ENCODE measurements around the gene PPP6R1.

PPP6R1 gene

GRCh38 chr19:55247621-55248099 lies 11.2 kb downstream of the PPP6R1 start:
- H3K36me3 ChIP-seq (ENCODE audit: insufficient read depth, low read length): peaks cover 25% of the 10 kb centered on the region; the same call in 1 of the 2 replicates
- TF ChIP-seq EZH2 (IDR thresholded peaks at IDR 0.05) (no peak), FOXP2 (optimal IDR thresholded peaks at IDR 0.05; ENCODE audit: control extremely low read depth, extremely low read length, insufficient read depth) (no peak), POLR2AphosphoS5 (IDR thresholded peaks at IDR 0.05; ENCODE audit: borderline replicate concordance, low read depth, low read length) (no peak)
- H3K9me3 ChIP-seq (ENCODE audit: low read depth, low read length): no peaks in the 10 kb centered on the region
- no peak overlapping the region for H3K9ac ChIP-seq (ENCODE audit: insufficient read length)
- no peak overlapping the region for H3K27ac ChIP-seq
- no peak for DNase-seq (ENCODE audit: low read depth, low spot score)
- H3K4me3 ChIP-seq: no peak overlapping the region

GRCh38 chr19:55246462-55247451 lies 12.1 kb downstream of the PPP6R1 start:
- no peak for TF ChIP-seq EZH2 (IDR thresholded peaks at IDR 0.05)
- TF ChIP-seq FOXP2 (optimal IDR thresholded peaks at IDR 0.05; ENCODE audit: control extremely low read depth, extremely low read length, insufficient read depth): no peak
- TF ChIP-seq POLR2AphosphoS5 (IDR thresholded peaks at IDR 0.05; ENCODE audit: borderline replicate concordance, low read depth, low read length): no peak
- no peak overlapping the region for H3K9ac ChIP-seq (ENCODE audit: insufficient read length)
- H3K4me3 ChIP-seq: no peak overlapping the region
- H3K27ac ChIP-seq: no peak overlapping the region
- no peak for DNase-seq (ENCODE audit: low read depth, low spot score)
- H3K36me3 ChIP-seq (ENCODE audit: insufficient read depth, low read length): peaks cover 34% of the 10 kb centered on the region
- H3K9me3 ChIP-seq (ENCODE audit: low read depth, low read length): no peaks in the 10 kb centered on the region

GRCh38 chr19:55245236-55245904 lies 13.4 kb downstream of the PPP6R1 start:
- Histone ChIP-seq H3K9ac (ENCODE audit: insufficient read length) (no peak overlapping the region), H3K36me3 (ENCODE audit: insufficient read depth, low read length) (peaks cover 44% of the 10 kb centered on the region), H3K27ac (no peak overlapping the region), H3K4me3 (no peak overlapping the region), H3K9me3 (ENCODE audit: low read depth, low read length) (no peaks in the 10 kb centered on the region)
- DNase-seq (ENCODE audit: low read depth, low spot score): no peak
- TF ChIP-seq FOXP2 (optimal IDR thresholded peaks at IDR 0.05; ENCODE audit: control extremely low read depth, extremely low read length, insufficient read depth) (no peak), POLR2AphosphoS5 (IDR thresholded peaks at IDR 0.05; ENCODE audit: borderline replicate concordance, low read depth, low read length) (no peak), EZH2 (IDR thresholded peaks at IDR 0.05) (no peak)

GRCh38 chr19:55244004-55244680 lies 14.7 kb downstream of the PPP6R1 start:
- H3K27ac ChIP-seq: no peak overlapping the region
- no peak overlapping the region for H3K4me3 ChIP-seq
- no peak overlapping the region for H3K9ac ChIP-seq (ENCODE audit: insufficient read length)
- no peak for DNase-seq (ENCODE audit: low read depth, low spot score)
- H3K9me3 ChIP-seq (ENCODE audit: low read depth, low read length): no peaks in the 10 kb centered on the region
- TF ChIP-seq POLR2AphosphoS5 (IDR thresholded peaks at IDR 0.05; ENCODE audit: borderline replicate concordance, low read depth, low read length): no peak
- no peak for TF ChIP-seq EZH2 (IDR thresholded peaks at IDR 0.05)
- no peak for TF ChIP-seq FOXP2 (optimal IDR thresholded peaks at IDR 0.05; ENCODE audit: control extremely low read depth, extremely low read length, insufficient read depth)
- peaks cover 54% of the 10 kb centered on the region for H3K36me3 ChIP-seq (ENCODE audit: insufficient read depth, low read length)

GRCh38 chr19:55242517-55242916 lies 16.3 kb downstream of the PPP6R1 start:
- Histone ChIP-seq H3K9me3 (ENCODE audit: low read depth, low read length) (no peaks in the 10 kb centered on the region), H3K36me3 (ENCODE audit: insufficient read depth, low read length) (peaks cover 68% of the 10 kb centered on the region), H3K4me3 (no peak overlapping the region), H3K27ac (no peak overlapping the region), H3K9ac (ENCODE audit: insufficient read length) (no peak overlapping the region)
- DNase-seq (ENCODE audit: low read depth, low spot score): no peak
- TF ChIP-seq POLR2AphosphoS5 (IDR thresholded peaks at IDR 0.05; ENCODE audit: borderline replicate concordance, low read depth, low read length) (no peak), FOXP2 (optimal IDR thresholded peaks at IDR 0.05; ENCODE audit: control extremely low read depth, extremely low read length, insufficient read depth) (no peak), EZH2 (IDR thresholded peaks at IDR 0.05) (no peak)

GRCh38 chr19:55241935-55242464 lies 16.8 kb downstream of the PPP6R1 start:
- H3K9ac ChIP-seq (ENCODE audit: insufficient read length): no peak overlapping the region
- DNase-seq (ENCODE audit: low read depth, low spot score): no peak
- no peak overlapping the region for H3K27ac ChIP-seq
- no peak for TF ChIP-seq POLR2AphosphoS5 (IDR thresholded peaks at IDR 0.05; ENCODE audit: borderline replicate concordance, low read depth, low read length)
- no peak for TF ChIP-seq EZH2 (IDR thresholded peaks at IDR 0.05)
- no peak for TF ChIP-seq FOXP2 (optimal IDR thresholded peaks at IDR 0.05; ENCODE audit: control extremely low read depth, extremely low read length, insufficient read depth)
- H3K4me3 ChIP-seq: no peak overlapping the region
- H3K36me3 ChIP-seq (ENCODE audit: insufficient read depth, low read length): peaks cover 73% of the 10 kb centered on the region
- no peaks in the 10 kb centered on the region for H3K9me3 ChIP-seq (ENCODE audit: low read depth, low read length)

- no peak overlapping the region for H3K9ac ChIP-seq (ENCODE audit: insufficient read length)
- H3K4me3 ChIP-seq: no peak overlapping the region
- no peak overlapping the region for H3K27ac ChIP-seq
- H3K9me3 ChIP-seq (ENCODE audit: low read depth, low read length): no peaks in the 10 kb centered on the region
- peaks cover 76% of the 10 kb centered on the region for H3K36me3 ChIP-seq (ENCODE audit: insufficient read depth, low read length)
- TF ChIP-seq EZH2 (IDR thresholded peaks at IDR 0.05) (no peak), FOXP2 (optimal IDR thresholded peaks at IDR 0.05; ENCODE audit: control extremely low read depth, extremely low read length, insufficient read depth) (no peak), POLR2AphosphoS5 (IDR thresholded peaks at IDR 0.05; ENCODE audit: borderline replicate concordance, low read depth, low read length) (no peak)
- no peak for DNase-seq (ENCODE audit: low read depth, low spot score)
These were observed 17.5 kb downstream of the PPP6R1 start for GRCh38 chr19:55241143-55241934.
